Ascending aorta (tissue), 2 donors: ENCODE data around the gene DEFB126. TPM values are rescaled to one million over a fixed set of nuclear protein-coding genes. Genes with fewer than 3 reads are reported as not detected.
"Not testable (repeated sequence)": the region's sequence is repeated elsewhere in the genome, so short reads cannot be mapped to it uniquely, and the experiment has no call there.

Experiments
- DNase-seq, 2 donors: peaks; one replicate each; pipeline ENCODE4 v3.0.0-alpha.2; 2019; ENCODE audit warnings: low spot score in 2 of 2
- H3K27ac ChIP-seq, 2 donors: fragments of 200-600 bp; sonication (generic); one replicate each; pipeline ENCODE4 v1.5.1; 2016 to 2017; ENCODE audit warnings: mild to moderate bottlenecking in 1 of 2
- H3K27me3 ChIP-seq: fragments of 200-600 bp; sonication (generic); one replicate; pipeline ENCODE4 v1.5.1; 2017
- H3K36me3 ChIP-seq, 2 donors: fragments of 200-600 bp; sonication (generic); one replicate each; pipeline ENCODE4 v1.5.1; 2016
- H3K4me1 ChIP-seq, 2 donors: fragments of 200-600 bp; sonication (generic); one replicate each; pipeline ENCODE4 v1.5.1; 2016 to 2017; ENCODE audit warnings: mild to moderate bottlenecking in 1 of 2
- H3K4me3 ChIP-seq, 2 donors: fragments of 200-600 bp; sonication (generic); one replicate each; pipeline ENCODE4 v1.5.1; 2016 to 2017; ENCODE audit warnings: mild to moderate bottlenecking in 1 of 2
- H3K9me3 ChIP-seq, 2 donors: fragments of 200-600 bp; sonication (generic); one replicate each; pipeline ENCODE4 v1.5.1; 2016
- intact Hi-C: fragments of 100-400 bp; cut with DNase I; formaldehyde crosslinking; loops from one replicate; pipeline ENCODE4 v1.15.1; 2023
- total RNA-seq: library from RNA; depleted of rRNA; stranded (reverse); fragments of >200 nt; gene quantifications from one replicate; pipeline ENCODE4 v1.1.0, GENCODE V29; 2016
- TF ChIP-seq, protein P1 (sequence below), 3 experiments: fragments of 200-600 bp in 2 of 3; fragments of 450-650 bp in 1 of 3; sonication (generic) in 2 of 3; IDR thresholded peaks; one replicate each; pipeline ENCODE4 v1.5.1; 2016 to 2019; ENCODE audit warnings: antibody characterized with exemption in 3 of 3, mild to moderate bottlenecking in 1 of 3, moderate library complexity in 1 of 3

The DEFB126 gene, protein sequence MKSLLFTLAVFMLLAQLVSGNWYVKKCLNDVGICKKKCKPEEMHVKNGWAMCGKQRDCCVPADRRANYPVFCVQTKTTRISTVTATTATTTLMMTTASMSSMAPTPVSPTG
- total RNA-seq: not detected

DNA sequence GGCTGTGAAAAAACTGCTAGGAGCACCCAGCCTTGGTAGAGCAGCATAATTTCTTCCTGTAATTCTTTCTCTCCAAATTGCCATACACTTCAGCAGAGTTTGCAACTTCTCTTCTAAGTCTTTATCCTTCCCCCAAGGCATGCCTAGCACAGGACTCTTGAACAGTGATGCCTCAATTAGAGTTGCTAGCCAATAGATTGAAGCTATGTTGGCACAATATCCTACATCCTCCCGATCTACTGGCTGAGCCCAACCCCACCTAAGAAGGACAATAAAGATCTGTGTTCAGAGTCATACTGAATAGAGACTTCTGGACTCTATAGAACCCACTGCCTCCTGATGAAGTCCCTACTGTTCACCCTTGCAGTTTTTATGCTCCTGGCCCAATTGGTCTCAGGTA lies at the start of gene DEFB126:
TSS of gene DEFB126 (plus strand) at position 301 of the 400 bp plus-strand sequence. CDS start at position 340, 39 bp downstream.
- no peaks in the 10 kb centered on the region for H3K36me3 ChIP-seq
- no peaks in the 10 kb centered on the region for H3K27me3 ChIP-seq
- H3K4me1 ChIP-seq: no peaks in the 10 kb centered on the region
- intact Hi-C loops: no loop called here
- H3K4me3 ChIP-seq: no peak within 1 kb of the TSS
- DNase-seq: no peak
- no peak within 1 kb of the TSS for H3K27ac ChIP-seq
- TF ChIP-seq, protein P1, sequence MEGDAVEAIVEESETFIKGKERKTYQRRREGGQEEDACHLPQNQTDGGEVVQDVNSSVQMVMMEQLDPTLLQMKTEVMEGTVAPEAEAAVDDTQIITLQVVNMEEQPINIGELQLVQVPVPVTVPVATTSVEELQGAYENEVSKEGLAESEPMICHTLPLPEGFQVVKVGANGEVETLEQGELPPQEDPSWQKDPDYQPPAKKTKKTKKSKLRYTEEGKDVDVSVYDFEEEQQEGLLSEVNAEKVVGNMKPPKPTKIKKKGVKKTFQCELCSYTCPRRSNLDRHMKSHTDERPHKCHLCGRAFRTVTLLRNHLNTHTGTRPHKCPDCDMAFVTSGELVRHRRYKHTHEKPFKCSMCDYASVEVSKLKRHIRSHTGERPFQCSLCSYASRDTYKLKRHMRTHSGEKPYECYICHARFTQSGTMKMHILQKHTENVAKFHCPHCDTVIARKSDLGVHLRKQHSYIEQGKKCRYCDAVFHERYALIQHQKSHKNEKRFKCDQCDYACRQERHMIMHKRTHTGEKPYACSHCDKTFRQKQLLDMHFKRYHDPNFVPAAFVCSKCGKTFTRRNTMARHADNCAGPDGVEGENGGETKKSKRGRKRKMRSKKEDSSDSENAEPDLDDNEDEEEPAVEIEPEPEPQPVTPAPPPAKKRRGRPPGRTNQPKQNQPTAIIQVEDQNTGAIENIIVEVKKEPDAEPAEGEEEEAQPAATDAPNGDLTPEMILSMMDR (IDR thresholded peaks at IDR 0.05): no peak
- no peaks in the 10 kb centered on the region for H3K9me3 ChIP-seq

DNA sequence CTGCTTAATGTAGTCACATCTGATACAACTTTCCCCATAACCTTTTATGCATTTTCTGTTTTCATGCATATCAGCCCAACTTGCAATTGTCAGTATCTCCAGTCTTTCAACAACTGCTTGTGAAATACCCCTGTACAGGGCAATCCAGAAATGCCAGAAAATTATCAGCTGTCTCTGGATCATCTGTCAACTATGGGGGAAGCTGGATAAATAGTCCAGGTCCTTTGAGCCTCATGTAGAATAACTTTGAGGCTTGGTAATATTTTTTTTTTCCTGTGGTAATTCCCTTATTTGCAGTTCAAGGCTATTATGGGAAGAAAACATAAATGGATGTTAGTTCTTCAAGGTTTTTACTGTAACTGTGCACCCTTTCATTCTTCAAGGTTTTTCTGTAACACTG lies 48.7 kb upstream of the DEFB126 start:
- H3K4me3 ChIP-seq: no peak overlapping the region
- intact Hi-C loops: no loop called here
- H3K36me3 ChIP-seq: no peaks in the 10 kb centered on the region
- no peak overlapping the region for H3K27ac ChIP-seq
- no peaks in the 10 kb centered on the region for H3K9me3 ChIP-seq
- no peaks in the 10 kb centered on the region for H3K27me3 ChIP-seq
- no peak for DNase-seq
- no peaks in the 10 kb centered on the region for H3K4me1 ChIP-seq
- TF ChIP-seq, protein P1 (IDR thresholded peaks at IDR 0.05): no peak

DNA sequence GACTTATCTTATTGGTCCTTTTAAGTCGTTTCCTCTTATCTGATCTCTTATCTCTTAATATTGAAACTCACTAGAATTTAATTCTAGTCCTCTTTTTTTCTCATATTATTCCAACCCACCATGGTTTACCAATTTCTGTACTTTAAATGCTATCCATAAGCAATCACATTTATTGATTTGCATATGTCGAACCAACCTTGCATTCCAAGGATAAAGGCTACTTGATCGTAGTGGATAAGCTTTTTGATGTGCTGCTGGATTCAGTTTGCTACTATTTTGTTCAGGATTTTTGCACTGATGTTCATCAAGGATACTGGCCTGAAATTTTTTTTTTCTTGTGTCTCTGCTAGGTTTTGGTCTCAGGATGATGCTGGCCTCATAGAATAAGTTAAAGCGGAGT lies 47.2 kb upstream of the DEFB126 start:
- Histone ChIP-seq H3K4me1 (no peaks in the 10 kb centered on the region), H3K4me3 (no peak overlapping the region), H3K9me3 (no peaks in the 10 kb centered on the region), H3K27ac (no peak overlapping the region), H3K27me3 (no peaks in the 10 kb centered on the region), H3K36me3 (no peaks in the 10 kb centered on the region)
- no peak for DNase-seq
- TF ChIP-seq, protein P1 (IDR thresholded peaks at IDR 0.05): no peak
- intact Hi-C loops: no loop called here

DNA sequence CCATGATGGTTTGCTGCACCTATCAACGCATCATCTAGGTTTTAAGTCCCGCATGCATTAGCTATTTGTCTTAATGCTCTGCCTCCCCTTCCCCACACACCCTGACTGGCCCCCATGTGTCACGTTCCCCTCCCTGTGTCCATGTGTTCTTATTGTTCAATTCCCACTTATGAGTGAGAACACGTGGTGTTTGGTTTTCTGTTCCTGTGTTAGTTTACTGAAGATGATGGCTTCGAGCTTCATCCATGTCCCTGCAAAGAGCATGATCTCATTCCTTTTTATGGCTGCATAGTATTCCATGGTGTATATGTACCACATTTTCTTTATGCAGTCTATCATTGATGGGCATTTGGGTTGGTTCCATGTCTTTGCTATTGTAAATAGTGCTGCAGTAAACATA lies 44.7 kb upstream of the DEFB126 start:
- intact Hi-C loops, H3K36me3 ChIP-seq, H3K27ac ChIP-seq, H3K4me3 ChIP-seq, DNase-seq, H3K4me1 ChIP-seq, H3K27me3 ChIP-seq, H3K9me3 ChIP-seq: not testable (repeated sequence)

DNA sequence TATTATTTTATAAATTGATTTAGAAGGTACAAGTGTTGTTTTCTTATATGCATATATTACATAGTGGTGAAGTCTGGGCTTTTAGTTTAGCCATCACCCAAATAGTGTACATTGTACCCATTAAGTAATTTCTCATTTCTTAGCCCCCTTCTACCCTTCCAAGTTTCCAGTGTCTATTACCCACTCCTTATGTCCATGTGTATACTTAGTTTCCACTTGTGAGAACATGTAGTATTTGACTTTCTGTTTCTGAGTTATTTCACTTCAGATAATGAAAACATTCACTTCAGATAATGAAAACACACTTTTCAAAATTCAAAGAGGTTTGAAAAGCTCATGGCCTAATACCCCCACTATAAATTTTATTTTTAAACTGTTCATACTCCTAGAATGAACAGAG lies 40.4 kb upstream of the DEFB126 start:
- intact Hi-C loops: no loop called here
- H3K4me1 ChIP-seq: no peaks in the 10 kb centered on the region
- TF ChIP-seq, protein P1 (IDR thresholded peaks at IDR 0.05): no peak

DNA sequence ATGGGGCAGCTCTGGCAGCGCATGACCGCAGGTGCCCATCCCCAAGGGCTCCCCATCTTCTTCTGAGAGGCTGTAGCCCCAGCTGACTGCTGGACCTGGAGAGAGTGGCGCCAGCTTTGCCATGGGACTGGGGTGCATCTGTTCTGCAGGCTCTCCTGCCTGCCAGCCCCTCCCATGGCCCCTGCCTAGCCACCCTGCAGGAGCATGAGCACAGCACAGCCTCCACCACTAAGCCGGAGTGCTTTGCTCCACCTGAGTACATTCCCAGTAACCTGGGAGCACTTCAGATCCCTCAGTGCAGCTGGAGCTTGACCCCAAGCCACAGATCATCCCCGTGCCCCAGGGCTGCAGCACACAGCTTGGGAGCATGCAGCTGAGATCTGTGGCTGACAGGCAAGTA lies 38.9 kb upstream of the DEFB126 start:
- Histone ChIP-seq H3K9me3 (no peaks in the 10 kb centered on the region), H3K27ac (no peak overlapping the region), H3K4me3 (no peak overlapping the region), H3K36me3 (no peaks in the 10 kb centered on the region), H3K27me3 (no peaks in the 10 kb centered on the region), H3K4me1 (no peaks in the 10 kb centered on the region)
- no peak for DNase-seq
- intact Hi-C loops: no loop called here
- TF ChIP-seq, protein P1 (IDR thresholded peaks at IDR 0.05): no peak

More for the DNA sequence above, 40.4 kb upstream of the DEFB126 start:
- Histone ChIP-seq H3K27ac (no peak overlapping the region), H3K27me3 (no peaks in the 10 kb centered on the region), H3K9me3 (no peaks in the 10 kb centered on the region), H3K4me3 (no peak overlapping the region), H3K36me3 (no peaks in the 10 kb centered on the region)
- DNase-seq: no peak
